ENCODE measurements around the gene PHACTR3.

PHACTR3 gene

DNA sequence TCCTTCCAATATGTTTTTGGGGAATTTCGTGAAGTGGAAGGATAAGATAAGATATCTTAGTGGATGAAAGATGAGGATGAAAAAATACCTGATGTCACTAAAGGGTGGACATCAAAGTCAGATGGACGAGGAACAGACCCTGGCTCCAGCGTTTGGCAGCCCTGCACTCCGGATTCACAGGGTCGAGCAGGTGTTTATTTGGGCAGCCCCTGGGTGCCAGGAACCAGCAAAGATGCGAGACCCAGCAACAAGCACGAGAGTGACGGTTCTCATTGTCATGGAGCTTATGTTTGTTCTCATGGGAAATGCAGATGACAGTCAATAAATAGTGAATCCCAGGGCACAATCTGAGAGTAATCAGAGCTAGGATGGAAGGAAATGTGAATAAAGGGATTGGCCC lies 131.1 kb downstream of the PHACTR3 start:
- DNase-seq (ENCODE audit: low spot score): no peak

DNA sequence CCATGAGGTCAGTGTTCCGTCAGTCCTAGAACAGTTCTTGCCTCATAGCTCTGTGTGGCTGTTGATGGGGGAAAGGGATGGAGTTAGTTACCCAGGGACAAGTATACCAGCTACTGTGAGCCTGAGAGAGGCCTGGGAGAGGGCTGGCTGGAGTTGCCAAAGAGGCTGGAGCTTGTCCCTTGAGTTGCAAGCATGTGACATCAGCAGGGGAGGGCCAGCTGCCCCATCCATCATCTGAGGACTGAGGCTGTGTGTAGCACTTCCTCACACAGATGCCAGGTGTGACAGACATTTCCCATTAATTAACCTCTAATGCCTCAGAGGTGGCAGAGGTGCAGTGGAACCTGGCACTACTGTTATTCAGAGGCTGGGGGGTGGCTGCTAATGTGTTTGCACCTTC lies 131.6 kb downstream of the PHACTR3 start:
- DNase-seq (ENCODE audit: low spot score): no peak

DNA sequence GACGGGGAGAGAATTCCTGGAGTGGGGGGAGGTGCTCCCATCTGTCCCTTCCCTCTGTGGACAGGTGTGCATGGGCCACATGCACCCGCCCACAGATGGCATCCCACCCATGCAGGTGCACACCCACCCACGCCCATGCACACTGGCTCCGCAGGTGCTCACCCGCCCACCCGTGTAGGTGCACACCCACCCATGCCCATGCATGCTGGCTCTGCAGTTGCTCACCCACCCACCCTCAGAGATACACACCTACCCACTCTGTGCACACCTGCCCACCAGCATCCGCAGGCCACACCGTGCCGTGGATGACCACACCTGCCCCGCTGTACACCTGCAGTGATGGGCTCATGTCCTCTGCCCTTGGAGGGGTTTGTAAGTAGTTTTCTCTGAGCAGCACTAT lies 132.0 kb downstream of the PHACTR3 start:
- no peak for DNase-seq (ENCODE audit: low spot score)

DNA sequence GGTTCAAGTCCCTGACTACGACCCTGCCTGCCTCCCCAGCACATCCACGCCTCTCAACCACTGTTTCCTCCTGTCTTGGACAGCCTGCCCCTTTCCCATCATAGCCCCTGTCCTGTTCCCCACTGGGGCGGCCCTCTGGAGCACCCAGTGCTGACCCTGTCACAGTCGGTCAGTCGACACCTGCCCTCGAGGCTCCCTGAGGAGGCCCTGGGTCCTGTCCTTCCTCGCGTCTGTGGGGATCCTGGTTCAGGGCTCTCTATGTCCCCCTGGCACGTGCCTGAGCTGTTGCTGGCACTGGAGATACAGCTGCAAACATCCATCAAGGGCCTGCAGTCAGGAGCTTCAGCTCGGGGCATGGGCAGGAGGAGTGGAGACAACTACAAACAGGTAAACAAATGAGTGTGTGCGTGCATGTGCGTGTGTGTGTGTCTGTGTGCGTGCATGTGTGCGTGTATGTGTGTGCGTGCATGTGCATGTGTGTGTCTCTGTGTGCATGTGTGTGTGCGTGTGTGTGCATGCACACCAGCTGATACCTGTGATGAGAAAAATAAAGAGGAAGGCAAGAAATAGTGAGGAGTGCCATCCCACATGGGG lies 132.8 kb downstream of the PHACTR3 start:
- no peak for DNase-seq (ENCODE audit: low spot score)

DNA sequence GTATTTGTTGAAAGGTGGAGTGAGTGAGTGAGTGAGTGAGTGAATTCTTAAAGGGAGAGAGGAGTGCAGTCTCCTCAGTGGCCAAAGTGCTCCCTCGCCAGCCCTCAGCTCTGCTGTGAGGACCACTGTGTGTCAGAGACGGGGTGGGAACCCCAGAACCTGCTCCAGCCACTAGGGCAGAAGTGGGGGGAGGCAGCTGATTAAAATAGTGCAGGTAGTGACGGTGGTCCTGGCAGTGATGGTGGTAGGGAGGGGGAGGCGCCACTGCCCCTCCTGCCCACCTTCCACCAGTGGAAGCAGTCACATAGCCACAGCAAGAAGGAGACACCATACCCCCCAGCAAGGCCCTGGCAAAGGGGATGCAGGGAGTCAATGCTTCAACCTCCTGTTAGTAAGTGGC lies 133.5 kb downstream of the PHACTR3 start:
- no peak for DNase-seq (ENCODE audit: low spot score)

DNA sequence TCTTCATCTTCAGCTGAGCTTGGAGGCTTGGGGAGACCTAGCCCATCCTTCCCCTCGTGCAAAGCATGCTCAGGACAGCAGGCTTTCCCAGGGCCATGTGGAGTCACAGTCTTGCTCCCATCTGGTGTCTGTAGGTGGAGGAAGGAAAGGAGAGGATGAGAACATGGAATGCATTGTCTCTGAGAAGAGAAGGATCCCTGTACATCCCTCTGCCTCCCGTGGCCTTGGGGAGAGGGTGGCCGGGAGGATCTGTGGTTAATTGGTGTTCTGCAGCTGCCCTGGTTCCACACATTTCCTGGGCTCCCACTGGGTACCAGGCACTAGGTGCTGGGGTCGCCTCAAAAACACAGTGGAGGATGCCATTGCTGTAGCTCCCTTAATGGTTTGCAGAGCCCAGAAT lies 134.5 kb downstream of the PHACTR3 start:
- no peak for DNase-seq (ENCODE audit: low spot score)

GRCh38 chr20:59740621-59741020 lies 136.3 kb downstream of the PHACTR3 start:
- DNase-seq (ENCODE audit: low spot score): no peak

- DNase-seq (ENCODE audit: low spot score): no peak
These were observed 136.7 kb downstream of the PHACTR3 start for GRCh38 chr20:59741073-59741472.

GRCh38 chr20:59742351-59743095 lies 138.2 kb downstream of the PHACTR3 start:
- DNase-seq (ENCODE audit: low spot score): no peak

GRCh38 chr20:59743308-59743707 lies 139.0 kb downstream of the PHACTR3 start:
- no peak for DNase-seq (ENCODE audit: low spot score)

DNA sequence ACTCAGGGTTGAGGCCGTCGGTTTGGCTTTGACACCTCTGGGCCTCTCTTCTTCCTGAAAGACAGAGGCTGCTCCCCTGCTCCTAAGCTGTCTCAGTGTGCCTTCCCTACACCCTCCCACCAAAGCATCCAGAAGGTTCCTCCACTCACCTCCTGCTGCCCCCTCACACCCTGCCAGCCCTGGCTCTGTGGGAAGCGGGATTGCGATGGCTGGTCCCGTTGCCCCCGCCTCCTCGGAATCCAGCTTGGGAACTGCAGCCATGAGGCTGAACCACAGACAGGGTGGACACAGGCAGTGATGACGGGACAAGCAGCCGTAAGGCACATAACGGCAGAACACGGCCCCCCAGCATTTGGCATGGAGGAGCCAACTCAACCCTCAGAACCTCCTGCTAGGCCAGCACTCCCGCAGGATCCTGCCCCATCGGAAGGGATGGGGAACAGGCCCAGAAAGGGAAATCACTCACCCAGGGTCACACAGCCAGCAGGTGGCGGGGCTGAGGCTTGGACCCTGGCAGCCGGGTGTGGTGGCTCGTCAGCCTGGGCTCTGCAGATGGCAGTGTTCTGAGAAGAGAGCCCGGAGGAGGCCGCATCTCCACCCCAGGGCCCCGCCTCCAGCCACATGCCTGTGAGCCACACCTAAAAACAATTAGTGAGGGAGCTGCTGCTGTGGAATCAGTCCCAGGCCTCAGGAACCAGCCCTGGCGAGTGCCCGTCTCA lies 139.6 kb downstream of the PHACTR3 start:
- DNase-seq (ENCODE audit: low spot score): peak; percentile 41

GRCh38 chr20:59744756-59745155 lies 140.4 kb downstream of the PHACTR3 start:
- no peak for DNase-seq (ENCODE audit: low spot score)

DNA sequence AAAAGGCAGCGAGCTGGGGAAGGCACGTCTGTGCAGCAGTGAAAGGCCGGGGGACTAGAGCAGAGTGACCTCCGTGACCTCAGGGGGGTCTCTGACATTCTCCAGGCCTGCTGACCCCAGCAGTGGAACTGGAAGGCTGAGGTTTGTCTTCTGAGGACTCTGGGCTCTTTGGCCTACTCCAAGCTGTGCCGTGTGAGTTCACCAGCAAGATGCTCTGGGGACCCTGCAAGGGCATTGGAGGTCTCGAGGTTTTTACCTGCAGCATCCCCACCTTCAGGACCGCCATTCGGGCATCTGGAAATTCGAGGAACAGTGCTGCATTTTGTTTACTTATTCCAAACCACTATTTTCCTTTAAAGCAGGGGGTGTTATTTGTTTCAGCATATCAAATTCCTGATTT lies 140.9 kb downstream of the PHACTR3 start:
- DNase-seq (ENCODE audit: low spot score): no peak

DNA sequence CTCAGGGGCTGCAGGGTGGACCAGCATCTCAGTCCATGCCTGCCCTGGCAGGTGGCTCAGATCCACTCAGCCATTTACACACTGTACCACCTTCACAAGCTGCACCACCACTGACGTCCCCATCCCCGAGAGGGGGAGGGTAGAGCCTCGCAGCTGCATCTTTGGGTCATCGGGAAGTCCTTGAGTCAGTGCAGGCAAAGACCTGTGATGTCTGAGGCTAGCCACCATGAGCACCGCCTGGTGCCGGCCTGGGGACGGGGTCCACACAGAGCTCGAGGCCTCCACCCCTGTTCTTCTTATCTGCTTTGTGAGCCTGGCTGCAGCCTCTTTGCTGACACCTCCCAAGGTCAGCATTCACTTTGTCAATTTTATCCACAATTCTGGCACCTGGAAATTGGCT lies 141.4 kb downstream of the PHACTR3 start:
- DNase-seq (ENCODE audit: low spot score): no peak

GRCh38 chr20:59746155-59746554 lies 141.8 kb downstream of the PHACTR3 start:
- DNase-seq (ENCODE audit: low spot score): no peak

DNA sequence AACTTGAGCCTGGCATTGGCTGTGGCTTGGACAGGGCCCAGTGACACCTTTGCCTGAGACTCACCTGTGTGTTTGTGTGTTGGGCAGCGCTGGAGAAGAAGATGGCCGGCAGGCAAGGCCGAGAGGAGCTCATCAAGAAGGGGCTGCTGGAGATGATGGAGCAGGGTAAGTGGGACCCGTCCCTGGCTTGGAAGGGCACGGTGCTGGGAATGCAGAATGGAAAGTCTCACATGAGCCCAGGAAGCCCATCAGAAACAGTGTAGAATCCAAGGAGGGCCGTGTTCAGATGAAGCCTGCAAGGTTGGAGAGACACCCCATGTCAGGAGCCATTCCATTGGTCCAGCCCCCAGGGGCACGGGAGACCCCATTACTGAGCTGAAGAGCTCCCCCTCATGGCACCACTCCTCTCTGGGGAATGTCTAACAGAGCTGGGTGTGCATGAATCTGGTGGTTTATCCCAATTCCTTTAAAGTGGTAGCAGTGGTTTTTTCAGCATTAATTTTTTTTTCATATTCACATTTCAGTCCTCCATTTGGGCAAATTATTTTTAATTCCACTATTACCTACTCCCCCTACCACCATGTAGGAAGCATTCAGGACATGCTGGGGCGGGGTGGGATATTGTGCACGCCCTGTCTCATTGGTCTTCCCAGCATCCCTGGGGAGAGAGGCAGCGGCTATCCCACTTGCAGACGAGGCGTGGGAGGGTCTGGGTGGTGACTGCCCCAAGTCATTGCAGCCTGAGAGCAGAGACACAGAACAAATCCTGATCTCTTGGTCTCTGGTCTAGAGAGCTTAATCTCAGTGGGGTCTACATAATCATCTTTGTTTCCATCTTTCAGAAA lies 143.6 kb downstream of the PHACTR3 start:
- no peak for DNase-seq (ENCODE audit: low spot score)

GRCh38 chr20:59748619-59749191 lies 144.4 kb downstream of the PHACTR3 start:
- DNase-seq (ENCODE audit: low spot score): no peak

GRCh38 chr20:59749301-59749700 lies 145.0 kb downstream of the PHACTR3 start:
- no peak for DNase-seq (ENCODE audit: low spot score)

- no peak for DNase-seq (ENCODE audit: low spot score)
These were observed 146.0 kb downstream of the PHACTR3 start for GRCh38 chr20:59750209-59750840.

GRCh38 chr20:59751075-59751711 lies 146.9 kb downstream of the PHACTR3 start:
- DNase-seq (ENCODE audit: low spot score): peak; percentile 61

DNA sequence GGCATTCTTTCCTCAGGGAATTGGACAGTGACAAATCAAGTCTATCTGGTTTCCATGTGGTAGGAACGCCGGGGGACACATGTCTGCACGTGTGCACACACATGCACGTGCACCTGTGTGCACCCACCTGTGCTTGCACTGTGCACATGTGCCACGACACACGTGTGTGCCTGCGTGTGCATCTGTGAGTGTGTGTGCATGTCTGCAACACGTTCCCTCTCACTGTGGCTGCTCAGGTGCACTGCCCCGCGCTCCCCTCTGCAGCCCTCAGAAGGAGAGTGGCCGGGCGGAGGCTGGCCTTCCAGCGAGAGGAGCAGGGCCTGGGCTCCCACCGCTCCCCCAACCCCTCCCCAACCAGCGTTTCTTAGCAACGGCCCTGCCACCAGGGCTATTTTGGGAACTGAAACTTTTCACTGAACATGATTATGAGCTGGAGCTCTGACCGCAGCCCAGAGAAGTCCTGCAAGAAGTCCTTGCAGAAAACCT lies 147.8 kb downstream of the PHACTR3 start:
- DNase-seq (ENCODE audit: low spot score): peak; percentile 54
